GM12878 (cell line): ENCODE results near the gene IPP. TPM values are rescaled to one million over a fixed set of nuclear protein-coding genes. Genes with fewer than 3 reads are reported as not detected.
A peak's percentile ranks its signal among the peaks of the same experiment; 100 is the strongest.

Experiments used
- ASH2L ChIP-seq: fragments of 300-600, 200-600 bp; sonication (generic); IDR thresholded peaks from 2 replicates; pipeline ENCODE4 v1.6.1; 2017; ENCODE audit warnings: low read depth, mild to moderate bottlenecking, borderline replicate concordance
- BHLHE40 ChIP-seq, 2 experiments: fragments of 450-650 bp in 1 of 2; IDR thresholded peaks; 2 replicates each; pipeline ENCODE4 v1.6.1; 2011 to 2017; ENCODE audit warnings: low read depth in 2 of 2, borderline replicate concordance in 1 of 2, improper control_type of control experiment in 1 of 2, low read length in 1 of 2, mild to moderate bottlenecking in 1 of 2
- CBX5 ChIP-seq: sonication (generic); IDR thresholded peaks from 2 replicates; pipeline ENCODE4 v1.6.1; 2016; ENCODE audit warnings: low read depth, moderate library complexity, mild to moderate bottlenecking, inconsistent platforms
- ELK1 ChIP-seq: IDR thresholded peaks from 2 replicates; pipeline ENCODE4 v1.6.1; 2012; ENCODE audit warnings: low read depth, low read length, improper control_type of control experiment
- ESRRA ChIP-seq: IDR thresholded peaks from 2 replicates; pipeline ENCODE4 v1.6.1; 2012; ENCODE audit warnings: mild to moderate bottlenecking, low read length, improper control_type of control experiment
- ETV6 ChIP-seq, 2 experiments: fragments of 450-650 bp in 1 of 2; IDR thresholded peaks in 1 of 2; conservative IDR thresholded peaks in 1 of 2; 2 replicates each; pipeline ENCODE4 v1.6.1; 2014; ENCODE audit warnings: antibody characterized with exemption in 1 of 2, borderline replicate concordance in 1 of 2, low read depth in 1 of 2, mild to moderate bottlenecking in 1 of 2, moderate library complexity in 1 of 2
- FOS ChIP-seq: IDR thresholded peaks from 3 replicates; pipeline ENCODE4 v1.6.1; 2011; ENCODE audit warnings: borderline replicate concordance; ENCODE audit not compliant: insufficient read length; ENCODE audit errors: extremely low read depth
- GABPA ChIP-seq: IDR thresholded peaks from 2 replicates; pipeline ENCODE4 v1.6.1; 2014; ENCODE audit warnings: antibody characterized with exemption, low read depth, mild to moderate bottlenecking, inconsistent platforms
- JUNB ChIP-seq: IDR thresholded peaks from 2 replicates; pipeline ENCODE4 v1.6.1; 2016; ENCODE audit warnings: antibody characterized with exemption, mild to moderate bottlenecking
- MXI1 ChIP-seq: fragments of 150-350 bp; IDR thresholded peaks from 2 replicates; pipeline ENCODE4 v1.6.1; 2011; ENCODE audit warnings: low read depth, mild to moderate bottlenecking, inconsistent platforms, low read length, improper control_type of control experiment
- PAX5 ChIP-seq: IDR thresholded peaks from 2 replicates; pipeline ENCODE4 v1.6.1; 2011; ENCODE audit warnings: low read depth, low read length, borderline replicate concordance
- PKNOX1 ChIP-seq: fragments of 450-650 bp; IDR thresholded peaks from 2 replicates; pipeline ENCODE4 v1.6.1; 2016; ENCODE audit warnings: mild to moderate bottlenecking
- POLR2AphosphoS5 ChIP-seq: IDR thresholded peaks from 2 replicates; pipeline ENCODE4 v1.6.1; 2011; ENCODE audit warnings: mild to moderate bottlenecking, low read length, inconsistent platforms
- SMC3 ChIP-seq: IDR thresholded peaks from 2 replicates; pipeline ENCODE4 v1.6.1; 2011; ENCODE audit warnings: low read length, improper control_type of control experiment, borderline replicate concordance
- SREBF1 ChIP-seq: IDR thresholded peaks from 2 replicates; pipeline ENCODE4 v1.6.1; 2012; ENCODE audit warnings: mild to moderate bottlenecking, low read length
- SUPT20H ChIP-seq: IDR thresholded peaks from 2 replicates; pipeline ENCODE4 v1.6.1; 2011; ENCODE audit warnings: low read depth, mild to moderate bottlenecking, low read length, moderate library complexity, borderline replicate concordance; ENCODE audit not compliant: control insufficient read depth
- WRNIP1 ChIP-seq: IDR thresholded peaks from 2 replicates; pipeline ENCODE4 v1.6.1; 2011; ENCODE audit warnings: low read depth, low read length, improper control_type of control experiment, borderline replicate concordance
- ZNF217 ChIP-seq: fragments of 450-650 bp; IDR thresholded peaks from 2 replicates; pipeline ENCODE4 v1.6.1; 2017; ENCODE audit warnings: antibody characterized with exemption, mild to moderate bottlenecking
- ZNF24 ChIP-seq: fragments of 450-650 bp; IDR thresholded peaks from 2 replicates; pipeline ENCODE4 v1.6.1; 2017; ENCODE audit warnings: antibody characterized with exemption, mild to moderate bottlenecking
- ZNF384 ChIP-seq: IDR thresholded peaks from 2 replicates; pipeline ENCODE4 v1.6.1; 2012; ENCODE audit warnings: low read depth, mild to moderate bottlenecking, low read length, improper control_type of control experiment, borderline replicate concordance
- ZNF592 ChIP-seq: fragments of 450-650 bp; IDR thresholded peaks from 2 replicates; pipeline ENCODE4 v1.6.1; 2017; ENCODE audit warnings: mild to moderate bottlenecking, moderate library complexity
- ZSCAN29 ChIP-seq: fragments of 450-650 bp; IDR thresholded peaks from 2 replicates; pipeline ENCODE4 v1.6.1; 2017; ENCODE audit warnings: mild to moderate bottlenecking, moderate library complexity
- polyA plus RNA-seq, 11 experiments: library from polyadenylated mRNA; depleted of rRNA in 4 of 11; unstranded in 6 of 11; stranded (reverse) in 5 of 11; fragments of >200 nt; fragmentation: Nextera tagmentation in 4 of 11; fragmentation: Illumina TruSeq in 1 of 11; extraction: Ambion mirVana in 4 of 11; extraction: Trizol in 1 of 11; gene quantifications; 1 replicate in 1 of 11; 2 replicates in 10 of 11; pipeline versions ENCODE4 v1.2.1 to v1.2.3, GENCODE V29; 2011 to 2016; ENCODE audit warnings: inconsistent platforms in 2 of 11, missing spikeins in 2 of 11, low read depth in 1 of 11
- total RNA-seq, 4 experiments: library from RNA; depleted of rRNA in 3 of 4; stranded (reverse); fragments of >200 nt in 3 of 4; fragmentation: Illumina TruSeq in 1 of 4; extraction: Trizol in 1 of 4; gene quantifications; 2 replicates each; pipeline versions ENCODE4 v1.2.1 to v1.2.3, GENCODE V29; 2013 to 2021

IPP gene
- total and polyA plus RNA-seq, 10 of the 15 experiments (the other 5 are each of a cell fraction or from before 2014, with no cell fraction given): 4.7 to 15.0 (median 10.4) TPM

GRCh38 chr1:45687754-45688740, 62.4 kb downstream of the IPP start, which contains the start of gene TMEM69 (continued):
- TF ChIP-seq ETV6 (conservative IDR thresholded peaks at IDR 0.05 in 1 of 2, IDR thresholded peaks at IDR 0.05 in 1 of 2; ENCODE audit: borderline replicate concordance in 1 of 2, low read depth in 1 of 2) (peak in 1 of 2 experiments; percentile 62; a peak in 2 of 4 replicates), ZNF217 (no peak), SREBF1 (peak; percentile 58; the same call in 1 of the 2 replicates), ESRRA (peak; percentile 91), CBX5 (0 out of 2 replicates have a peak, but pooled peaks have one; percentile 45), ELK1 (peak; percentile 70; the same call in 1 of the 2 replicates), SMC3 (no peak), FOS (no peak), PAX5 (no peak), SUPT20H (no peak), POLR2AphosphoS5 (peak; percentile 74), ASH2L (0 out of 2 replicates have a peak, but pooled peaks have one; percentile 89), PKNOX1 (0 out of 2 replicates have a peak, but pooled peaks have one; percentile 43), JUNB (no peak), ZNF592 (peak; percentile 67; the same call in 1 of the 2 replicates), WRNIP1 (peak; percentile 40; the same call in 1 of the 2 replicates), BHLHE40 (IDR thresholded peaks at IDR 0.05; ENCODE audit: borderline replicate concordance in 1 of 2, low read depth in 2 of 2, low read length in 1 of 2) (peak; percentile 95 to 96), ZNF384 (peak; percentile 50; the same call in 1 of the 2 replicates), MXI1 (peak; percentile 84), ZSCAN29 (0 out of 2 replicates have a peak, but pooled peaks have one; percentile 66), GABPA (peak; percentile 99), ZNF24 (0 out of 2 replicates have a peak, but pooled peaks have one; percentile 47)
